GM23248 (cell line): ENCODE results near the gene MRPS34. TPM values are rescaled to one million over a fixed set of nuclear protein-coding genes. Genes with fewer than 3 reads are reported as not detected.

Source experiments
- DNase-seq: peaks from one replicate; pipeline ENCODE4 v3.0.0-alpha.2; 2015
- H2AFZ ChIP-seq: fragments of 200-600 bp; sonication (generic); 2 replicates; pipeline ENCODE4 v1.6.1; 2016; ENCODE audit warnings: antibody characterized with exemption
- H3F3A ChIP-seq: fragments of 200-600 bp; sonication (generic); 2 replicates; pipeline ENCODE4 v1.6.1; 2016; ENCODE audit warnings: mild to moderate bottlenecking, antibody characterized with exemption, mixed run types; ENCODE audit not compliant: insufficient read depth
- H3K27ac ChIP-seq: fragments of 200-600 bp; sonication (generic); 2 replicates; pipeline ENCODE4 v1.5.1; 2016; ENCODE audit warnings: mild to moderate bottlenecking
- H3K27me3 ChIP-seq: fragments of 200-600 bp; sonication (generic); replicated peaks from 2 replicates; pipeline ENCODE4 v1.6.1; 2016; ENCODE audit warnings: mild to moderate bottlenecking; ENCODE audit not compliant: insufficient read depth
- H3K36me3 ChIP-seq: fragments of 200-600 bp; sonication (generic); 2 replicates; pipeline ENCODE4 v1.6.1; 2016; ENCODE audit warnings: low read depth, mild to moderate bottlenecking
- H3K4me1 ChIP-seq: fragments of 200-600 bp; sonication (generic); 2 replicates; pipeline ENCODE4 v1.6.1; 2016; ENCODE audit warnings: mild to moderate bottlenecking; ENCODE audit not compliant: insufficient read depth
- H3K4me2 ChIP-seq: fragments of 200-600 bp; sonication (generic); one replicate; pipeline ENCODE4 v1.6.1; 2016; ENCODE audit warnings: mild to moderate bottlenecking; ENCODE audit not compliant: unreplicated experiment
- H3K4me3 ChIP-seq: fragments of 200-600 bp; sonication (generic); 2 replicates; pipeline ENCODE4 v1.5.1; 2016; ENCODE audit warnings: mild to moderate bottlenecking
- H3K79me2 ChIP-seq: fragments of 200-600 bp; sonication (generic); 2 replicates; pipeline ENCODE4 v1.6.1; 2016; ENCODE audit warnings: mild to moderate bottlenecking; ENCODE audit not compliant: insufficient read depth
- H3K9ac ChIP-seq: fragments of 200-600 bp; sonication (generic); 2 replicates; pipeline ENCODE4 v1.6.1; 2016; ENCODE audit warnings: mild to moderate bottlenecking
- H3K9me2 ChIP-seq: fragments of 200-600 bp; sonication (generic); 2 replicates; pipeline ENCODE4 v1.6.1; 2016; ENCODE audit warnings: mixed run types, mild to moderate bottlenecking, moderate library complexity; ENCODE audit not compliant: insufficient read depth
- H3K9me3 ChIP-seq: fragments of 200-600 bp; sonication (generic); one replicate; pipeline ENCODE4 v1.6.1; 2017; ENCODE audit warnings: low read depth
- H4K20me1 ChIP-seq: fragments of 200-600 bp; sonication (generic); 2 replicates; pipeline ENCODE4 v1.6.0; 2016; ENCODE audit not compliant: insufficient read depth
- EZH2 ChIP-seq: fragments of 200-600 bp; sonication (generic); IDR thresholded peaks from 2 replicates; pipeline ENCODE4 v1.6.1; 2018; ENCODE audit warnings: antibody characterized with exemption, mild to moderate bottlenecking; ENCODE audit not compliant: insufficient read depth, poor library complexity, severe bottlenecking
- EZH2phosphoT487 ChIP-seq: fragments of 200-600 bp; sonication (generic); IDR thresholded peaks from 2 replicates; pipeline ENCODE4 v1.6.1; 2018; ENCODE audit warnings: antibody characterized with exemption, moderate library complexity, mild to moderate bottlenecking, low read depth; ENCODE audit not compliant: insufficient read depth
- WGBS, 2 experiments: methylation state at CpG; one replicate each; pipeline ENCODE4 v1.1.6; 2015 to 2017; ENCODE audit warnings: low lambda C conversion rate in 2 of 2, low coverage in 1 of 2; ENCODE audit errors: missing lambda C conversion rate in 2 of 2; 5-methylcytosine and 5-hydroxymethylcytosine counted together
- in situ Hi-C: fragments of 300-500 bp; cut with MboI; formaldehyde crosslinking; loops from 2 replicates; pipeline ENCODE4 v1.15.0; 2020
- polyA plus RNA-seq: library from polyadenylated mRNA; unstranded; fragments of >200 nt; fragmentation: Nextera tagmentation; extraction: Ambion mirVana; gene quantifications from 2 replicates; pipeline ENCODE4 v1.2.1, GENCODE V29; 2016
- total RNA-seq: library from RNA; depleted of rRNA; stranded (reverse); fragments of >200 nt; shearing (Covaris generic); gene quantifications from 2 replicates; pipeline ENCODE4 v1.2.3, GENCODE V29; 2014

The MRPS34 gene
- total and polyA plus RNA-seq, 2 experiments from 2014 or later = 96.5 to 119 TPM

DNA sequence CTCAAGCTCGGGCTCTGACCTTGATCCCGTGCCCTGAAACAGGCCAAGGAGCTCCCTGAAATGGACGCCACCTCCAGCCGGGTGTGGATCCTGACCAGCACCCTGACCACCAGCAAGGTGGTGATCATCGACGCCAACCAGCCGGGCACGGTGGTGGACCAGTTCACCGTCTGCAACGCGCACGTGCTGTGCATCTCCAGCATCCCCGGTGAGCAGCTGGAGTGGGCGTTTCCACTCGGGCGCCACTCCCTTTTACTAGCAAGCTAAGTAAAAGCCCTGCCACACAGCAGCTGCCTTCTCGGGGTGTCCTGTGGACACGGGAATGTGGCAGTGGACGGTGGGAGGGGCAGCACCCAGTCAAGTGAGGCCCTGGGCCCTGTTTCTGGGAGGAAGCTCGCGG, 8.0 kb downstream of the MRPS34 start:
- no peak overlapping the region for H3K4me2 ChIP-seq
- H3K36me3 ChIP-seq = no peaks in the 10 kb centered on the region
- no peaks in the 10 kb centered on the region for H3K9me3 ChIP-seq
- H4K20me1 ChIP-seq = no peaks in the 10 kb centered on the region
- DNase-seq = no peak
- whole genome bisulfite sequencing, 2 experiments = 90 to 92% methylated on average over 19 to 20 of the region's 21 CpGs
- H2AFZ ChIP-seq = no peak overlapping the region
- H3K79me2 ChIP-seq = no peaks in the 10 kb centered on the region
- in situ Hi-C loops = no loop called here
- TF ChIP-seq EZH2 = no peak
- no peak for TF ChIP-seq EZH2phosphoT487
- no peak overlapping the region for H3K4me3 ChIP-seq
- H3K27me3 ChIP-seq = no peaks in the 10 kb centered on the region
- no peaks in the 10 kb centered on the region for H3K9me2 ChIP-seq
- H3K27ac ChIP-seq = no peak overlapping the region
- peaks cover 3% of the 10 kb centered on the region; the same call in 1 of the 2 replicates for H3F3A ChIP-seq
- no peak overlapping the region for H3K9ac ChIP-seq
- H3K4me1 ChIP-seq = no peaks in the 10 kb centered on the region

DNA sequence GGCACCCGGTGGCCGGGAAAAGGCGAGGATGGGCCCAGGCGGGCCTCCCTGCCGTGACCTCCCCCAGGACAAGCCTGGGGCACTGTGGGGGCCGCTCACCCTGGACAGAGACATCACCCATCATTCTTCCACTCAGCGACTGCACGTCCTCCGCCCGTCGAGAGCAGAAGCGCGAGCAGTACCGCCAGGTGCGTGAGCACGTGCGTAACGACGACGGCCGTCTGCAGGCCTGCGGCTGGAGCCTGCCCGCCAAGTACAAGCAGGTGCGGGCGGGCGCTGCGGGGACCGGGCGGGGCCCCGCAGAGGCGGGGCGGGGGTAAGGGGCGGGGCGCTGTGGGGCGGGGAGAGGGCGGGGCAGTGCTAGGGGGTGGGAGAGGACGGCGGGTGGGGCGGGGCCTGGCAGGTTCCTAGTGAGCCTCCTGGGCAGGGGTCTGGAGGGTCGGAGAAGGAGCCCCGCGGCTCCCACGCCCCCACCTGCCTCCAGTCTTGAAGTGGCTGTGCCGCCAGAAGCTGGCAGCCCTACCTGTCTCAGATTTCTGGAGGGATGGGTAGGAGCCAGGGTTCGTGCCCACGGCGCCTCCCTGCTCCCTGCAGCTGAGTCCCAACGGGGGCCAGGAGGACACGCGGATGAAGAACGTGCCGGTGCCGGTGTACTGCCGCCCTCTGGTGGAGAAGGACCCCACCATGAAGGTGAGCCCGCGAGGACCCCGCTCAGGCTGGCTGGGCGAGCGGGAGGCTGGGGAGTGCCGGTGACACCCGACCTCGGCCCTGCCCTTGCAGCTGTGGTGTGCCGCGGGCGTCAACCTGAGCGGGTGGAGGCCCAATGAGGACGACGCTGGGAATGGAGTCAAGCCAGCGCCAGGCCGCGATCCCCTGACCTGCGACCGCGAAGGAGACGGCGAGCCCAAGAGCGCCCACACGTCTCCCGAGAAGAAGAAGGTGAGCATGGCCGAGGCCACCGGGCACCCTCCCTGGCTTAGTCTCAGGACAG, 9.1 kb downstream of the MRPS34 start:
- H3K9me3 ChIP-seq = no peaks in the 10 kb centered on the region
- no peak overlapping the region for H3K4me2 ChIP-seq
- H3K4me1 ChIP-seq = no peaks in the 10 kb centered on the region
- H3K36me3 ChIP-seq = no peaks in the 10 kb centered on the region
- H3K9me2 ChIP-seq = no peaks in the 10 kb centered on the region
- H3K79me2 ChIP-seq = no peaks in the 10 kb centered on the region
- no peaks in the 10 kb centered on the region for H3K27me3 ChIP-seq
- no peaks in the 10 kb centered on the region for H3F3A ChIP-seq
- no peaks in the 10 kb centered on the region for H4K20me1 ChIP-seq
- H2AFZ ChIP-seq = no peak overlapping the region
- H3K27ac ChIP-seq = no peak overlapping the region
- 87 to 91% methylated on average over 31 to 81 of the region's 81 CpGs for WGBS, 2 experiments
- no peak for TF ChIP-seq EZH2
- TF ChIP-seq EZH2phosphoT487 = no peak
- DNase-seq = no peak
- H3K9ac ChIP-seq = no peak overlapping the region
- in situ Hi-C loops = no loop called here
- no peak overlapping the region for H3K4me3 ChIP-seq

DNA sequence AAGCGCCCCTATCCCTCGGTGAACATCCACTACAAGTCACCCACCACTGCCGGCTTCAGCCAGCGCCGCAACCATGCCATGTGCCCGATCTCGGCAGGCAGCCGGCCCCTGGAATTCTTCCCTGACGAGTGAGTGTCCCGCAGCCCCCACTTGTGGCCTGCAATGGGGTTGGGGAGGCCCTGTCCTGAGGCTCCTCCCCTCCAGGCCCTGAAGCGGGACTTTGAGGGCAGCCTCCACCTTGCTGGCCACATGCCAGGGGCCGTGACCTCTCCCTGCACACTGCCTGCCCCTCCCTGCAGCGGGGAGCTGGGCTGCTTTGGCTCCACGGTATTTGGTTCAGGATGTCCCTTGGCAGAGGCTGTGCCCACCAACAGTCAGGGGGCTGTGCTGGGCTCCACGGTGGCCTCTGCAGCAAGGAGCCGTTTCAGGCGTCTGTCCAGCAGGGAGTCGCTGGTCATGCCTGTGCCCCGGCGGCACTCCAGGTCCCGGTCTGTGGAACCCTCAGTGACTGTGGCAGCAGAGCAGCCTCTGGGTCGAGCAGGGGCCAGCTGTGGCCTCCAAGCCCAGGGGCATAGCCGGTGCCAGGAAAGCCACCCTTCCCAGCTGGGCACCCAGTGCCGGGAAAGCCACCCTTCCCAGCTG, 9.9 kb downstream of the MRPS34 start:
- Histone ChIP-seq H3K36me3 (no peaks in the 10 kb centered on the region), H3K4me3 (no peak overlapping the region), H3K27ac (no peak overlapping the region), H2AFZ (no peak overlapping the region), H3K4me2 (no peak overlapping the region), H3K9me2 (no peaks in the 10 kb centered on the region), H3K9ac (no peak overlapping the region), H3F3A (no peaks in the 10 kb centered on the region), H3K79me2 (no peaks in the 10 kb centered on the region), H3K9me3 (no peaks in the 10 kb centered on the region), H3K27me3 (no peaks in the 10 kb centered on the region), H4K20me1 (no peaks in the 10 kb centered on the region), H3K4me1 (no peaks in the 10 kb centered on the region)
- 90 to 94% methylated on average over 18 to 22 of the region's 24 CpGs for WGBS, 2 experiments
- TF ChIP-seq EZH2phosphoT487 (no peak), EZH2 (no peak)
- no peak for DNase-seq
- in situ Hi-C loops = no loop called here

DNA sequence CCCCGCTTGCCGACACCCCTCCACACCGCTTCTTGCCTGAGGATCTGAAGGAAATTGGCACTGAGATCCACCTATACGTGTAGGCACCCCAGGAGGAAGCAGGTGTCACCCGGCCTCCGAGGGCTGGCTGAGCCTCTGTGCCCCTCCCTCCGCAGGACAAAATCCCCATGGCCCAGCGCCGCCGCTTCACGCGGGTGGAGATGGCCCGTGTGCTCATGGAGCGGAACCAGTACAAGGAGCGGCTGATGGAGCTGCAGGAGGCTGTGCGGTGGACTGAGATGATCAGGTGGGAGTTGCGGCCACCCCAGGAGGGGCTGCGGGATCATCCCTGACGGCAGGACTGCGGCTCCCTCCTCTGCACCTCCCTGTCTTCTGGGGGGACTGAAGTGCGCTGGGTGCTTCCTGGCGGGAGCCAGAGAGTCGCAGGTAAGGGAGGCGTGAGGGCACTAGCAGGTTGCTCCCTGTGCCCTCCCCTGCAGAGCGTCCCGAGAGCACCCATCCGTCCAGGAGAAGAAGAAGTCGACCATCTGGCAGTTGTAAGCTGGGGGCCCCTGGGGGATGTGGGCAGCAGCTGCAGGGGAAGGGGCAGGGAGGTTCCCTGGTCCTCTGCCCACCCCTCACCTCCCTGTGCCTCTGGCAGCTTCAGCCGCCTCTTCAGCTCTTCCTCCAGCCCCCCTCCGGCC, 10.6 kb downstream of the MRPS34 start:
- in situ Hi-C loops = no loop called here
- no peaks in the 10 kb centered on the region for H3K4me1 ChIP-seq
- no peak overlapping the region for H3K9ac ChIP-seq
- no peaks in the 10 kb centered on the region for H4K20me1 ChIP-seq
- no peak for DNase-seq
- H3K4me2 ChIP-seq = no peak overlapping the region
- 91 to 94% methylated on average over 24 to 30 of the region's 30 CpGs for WGBS, 2 experiments
- H2AFZ ChIP-seq = no peak overlapping the region
- no peak overlapping the region for H3K4me3 ChIP-seq
- no peaks in the 10 kb centered on the region for H3K9me2 ChIP-seq
- H3K9me3 ChIP-seq = no peaks in the 10 kb centered on the region
- no peak overlapping the region for H3K27ac ChIP-seq
- H3K79me2 ChIP-seq = no peaks in the 10 kb centered on the region
- H3F3A ChIP-seq = no peaks in the 10 kb centered on the region
- TF ChIP-seq EZH2 = no peak
- no peak for TF ChIP-seq EZH2phosphoT487
- no peaks in the 10 kb centered on the region for H3K27me3 ChIP-seq
- no peaks in the 10 kb centered on the region for H3K36me3 ChIP-seq
